ENCODE results near the gene LMO2. TPM values are rescaled to one million over a fixed set of nuclear protein-coding genes. Genes with fewer than 3 reads are reported as not detected.

LMO2 gene
- total RNA-seq, 2 donors from 2014 or later, result 1.1 to 1.2 TPM

GRCh38 chr11:33847251-33847650 is 44.6 kb downstream of the LMO2 start:
- H3K27me3 ChIP-seq (ENCODE audit: control insufficient read depth, insufficient read depth, low read length, poor library complexity, severe bottlenecking), result no peaks in the 10 kb centered on the region
- no peak overlapping the region for H3K4me3 Mint-ChIP-seq
- H3K27me3 Mint-ChIP-seq (ENCODE audit: insufficient read depth), result peaks cover 5% of the 10 kb centered on the region
- no peak overlapping the region for H3K9ac ChIP-seq (ENCODE audit: extremely low read depth, low read length, poor library complexity, severe bottlenecking)
- H3K4me1 Mint-ChIP-seq, result peaks cover 4% of the 10 kb centered on the region
- WGBS, 2 experiments (ENCODE audit: insufficient coverage in 1 of 2, insufficient read length in 1 of 2), result 100% methylated on average over 1 of the region's 1 CpG; no CpG with 5 or more reads in 1 of the 2 experiments
- H3K36me3 ChIP-seq (ENCODE audit: control insufficient read depth, insufficient read depth, low read length), result no peaks in the 10 kb centered on the region
- no peaks in the 10 kb centered on the region for H3K36me3 Mint-ChIP-seq (ENCODE audit: low read depth)
- H3K27ac Mint-ChIP-seq, result no peak overlapping the region
- DNase-seq, result no peak
- no peaks in the 10 kb centered on the region for H3K9me3 Mint-ChIP-seq
- no peaks in the 10 kb centered on the region for H3K9me3 ChIP-seq (ENCODE audit: control insufficient read depth, low read length)
- H3K27ac ChIP-seq (ENCODE audit: low read depth, low read length), result no peak overlapping the region
- TF ChIP-seq CTCF (conservative IDR thresholded peaks at IDR 0.05), result no peak
- no peak overlapping the region for H3K4me3 ChIP-seq (ENCODE audit: low read length)
- no peaks in the 10 kb centered on the region for H3K4me1 ChIP-seq (ENCODE audit: control insufficient read depth, insufficient read depth, low read length)

GRCh38 chr11:33844236-33844635 is 47.6 kb downstream of the LMO2 start:
- Histone ChIP-seq H3K27me3 (ENCODE audit: control insufficient read depth, insufficient read depth, low read length, poor library complexity, severe bottlenecking) (peaks cover 9% of the 10 kb centered on the region), H3K4me3 (ENCODE audit: low read length) (no peak overlapping the region), H3K9ac (ENCODE audit: extremely low read depth, low read length, poor library complexity, severe bottlenecking) (no peak overlapping the region), H3K4me1 (ENCODE audit: control insufficient read depth, insufficient read depth, low read length) (no peaks in the 10 kb centered on the region), H3K36me3 (ENCODE audit: control insufficient read depth, insufficient read depth, low read length) (no peaks in the 10 kb centered on the region), H3K27ac (ENCODE audit: low read depth, low read length) (no peak overlapping the region), H3K9me3 (ENCODE audit: control insufficient read depth, low read length) (no peaks in the 10 kb centered on the region)
- Mint-ChIP-seq H3K4me3 (no peak overlapping the region), H3K36me3 (ENCODE audit: low read depth) (no peaks in the 10 kb centered on the region), H3K4me1 (peaks cover 4% of the 10 kb centered on the region), H3K9me3 (no peaks in the 10 kb centered on the region), H3K27me3 (ENCODE audit: insufficient read depth) (peaks cover 8% of the 10 kb centered on the region), H3K27ac (no peak overlapping the region)
- no peak for DNase-seq
- 90 to 93% methylated on average over 3 to 6 of the region's 6 CpGs for WGBS, 2 experiments (ENCODE audit: insufficient coverage in 1 of 2, insufficient read length in 1 of 2)
- TF ChIP-seq CTCF (conservative IDR thresholded peaks at IDR 0.05), result no peak

GRCh38 chr11:33843018-33843417 is 48.9 kb downstream of the LMO2 start:
- Mint-ChIP-seq H3K9me3 (no peaks in the 10 kb centered on the region), H3K27ac (no peak overlapping the region), H3K4me1 (no peaks in the 10 kb centered on the region), H3K36me3 (ENCODE audit: low read depth) (no peaks in the 10 kb centered on the region), H3K27me3 (ENCODE audit: insufficient read depth) (peaks cover 8% of the 10 kb centered on the region), H3K4me3 (no peak overlapping the region)
- Histone ChIP-seq H3K27ac (ENCODE audit: low read depth, low read length) (no peak overlapping the region), H3K36me3 (ENCODE audit: control insufficient read depth, insufficient read depth, low read length) (no peaks in the 10 kb centered on the region), H3K9me3 (ENCODE audit: control insufficient read depth, low read length) (no peaks in the 10 kb centered on the region), H3K4me3 (ENCODE audit: low read length) (no peak overlapping the region), H3K9ac (ENCODE audit: extremely low read depth, low read length, poor library complexity, severe bottlenecking) (no peak overlapping the region), H3K4me1 (ENCODE audit: control insufficient read depth, insufficient read depth, low read length) (no peaks in the 10 kb centered on the region), H3K27me3 (ENCODE audit: control insufficient read depth, insufficient read depth, low read length, poor library complexity, severe bottlenecking) (peaks cover 9% of the 10 kb centered on the region)
- no peak for DNase-seq
- 81 to 95% methylated on average over 4 of the region's 4 CpGs for WGBS, 2 experiments (ENCODE audit: insufficient coverage in 1 of 2, insufficient read length in 1 of 2)
- no peak for TF ChIP-seq CTCF (conservative IDR thresholded peaks at IDR 0.05)
